Measurements from ENCODE around the gene VWA3A.
A peak's percentile ranks its signal among the peaks of the same experiment; 100 is the strongest.

VWA3A gene

GRCh38 chr16:22204091-22204655 is 111.8 kb downstream of the VWA3A start:
- peaks cover 29% of the 10 kb centered on the region for H3F3A ChIP-seq (ENCODE audit: insufficient read depth, low read length)
- H3K79me2 ChIP-seq (ENCODE audit: low read length), result peaks cover 29% of the 10 kb centered on the region
- no peaks in the 10 kb centered on the region for H3K9me2 ChIP-seq (replicated peaks; ENCODE audit: insufficient read depth, low read length)
- no peak overlapping the region for H3K27ac ChIP-seq (ENCODE audit: low read length)
- no peak overlapping the region for H3K4me2 ChIP-seq (ENCODE audit: low read depth, low read length)
- no peak overlapping the region for H3K4me3 ChIP-seq (ENCODE audit: low read length)
- H2AFZ ChIP-seq (ENCODE audit: low read length), result no peak overlapping the region
- H3K27me3 ChIP-seq (replicated peaks; ENCODE audit: insufficient read depth, low read length), result no peaks in the 10 kb centered on the region
- TF ChIP-seq EZH2 (optimal IDR thresholded peaks at IDR 0.05; ENCODE audit: low read depth, low read length), result no peak
- no peak for TF ChIP-seq EZH2phosphoT487 (IDR thresholded peaks at IDR 0.05; ENCODE audit: low read length)
- TF ChIP-seq, protein P1, sequence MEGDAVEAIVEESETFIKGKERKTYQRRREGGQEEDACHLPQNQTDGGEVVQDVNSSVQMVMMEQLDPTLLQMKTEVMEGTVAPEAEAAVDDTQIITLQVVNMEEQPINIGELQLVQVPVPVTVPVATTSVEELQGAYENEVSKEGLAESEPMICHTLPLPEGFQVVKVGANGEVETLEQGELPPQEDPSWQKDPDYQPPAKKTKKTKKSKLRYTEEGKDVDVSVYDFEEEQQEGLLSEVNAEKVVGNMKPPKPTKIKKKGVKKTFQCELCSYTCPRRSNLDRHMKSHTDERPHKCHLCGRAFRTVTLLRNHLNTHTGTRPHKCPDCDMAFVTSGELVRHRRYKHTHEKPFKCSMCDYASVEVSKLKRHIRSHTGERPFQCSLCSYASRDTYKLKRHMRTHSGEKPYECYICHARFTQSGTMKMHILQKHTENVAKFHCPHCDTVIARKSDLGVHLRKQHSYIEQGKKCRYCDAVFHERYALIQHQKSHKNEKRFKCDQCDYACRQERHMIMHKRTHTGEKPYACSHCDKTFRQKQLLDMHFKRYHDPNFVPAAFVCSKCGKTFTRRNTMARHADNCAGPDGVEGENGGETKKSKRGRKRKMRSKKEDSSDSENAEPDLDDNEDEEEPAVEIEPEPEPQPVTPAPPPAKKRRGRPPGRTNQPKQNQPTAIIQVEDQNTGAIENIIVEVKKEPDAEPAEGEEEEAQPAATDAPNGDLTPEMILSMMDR (IDR thresholded peaks at IDR 0.05; ENCODE audit: low read length), result no peak
- no peaks in the 10 kb centered on the region for H4K20me1 ChIP-seq (ENCODE audit: insufficient read depth, low read length)
- no peak for DNase-seq
- H3K4me1 ChIP-seq (ENCODE audit: low read length), result peaks cover 32% of the 10 kb centered on the region
- no peaks in the 10 kb centered on the region for H3K9me3 ChIP-seq (replicated peaks; ENCODE audit: insufficient read depth, low read length)
- no peak overlapping the region for H3K9ac ChIP-seq (ENCODE audit: low read length)
- H3K36me3 ChIP-seq (replicated peaks; ENCODE audit: insufficient read depth, low read length), result no peaks in the 10 kb centered on the region

DNA sequence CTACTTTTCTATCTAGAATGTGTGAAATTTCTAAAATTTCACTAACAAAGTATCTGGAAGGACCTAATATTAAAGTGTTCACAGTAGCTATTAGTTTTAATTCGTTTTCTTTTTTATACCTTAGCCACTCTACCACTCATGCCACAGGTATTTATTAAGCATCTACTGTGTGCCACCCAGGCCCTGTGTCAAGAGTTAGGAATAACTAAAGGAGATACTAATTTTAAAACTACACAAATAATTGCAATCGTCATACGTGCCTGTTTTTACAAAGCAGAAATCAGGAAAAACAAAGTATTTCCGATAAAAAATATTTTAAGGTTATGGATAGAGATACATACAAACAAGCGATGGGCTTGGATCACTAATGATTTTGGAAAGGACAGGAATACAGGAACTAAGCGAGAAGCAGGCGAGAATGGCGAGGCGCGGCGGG is 113.3 kb downstream of the VWA3A start:
- Histone ChIP-seq H3K27ac (ENCODE audit: low read length) (peak overlapping the region; percentile 42; the same call in 1 of the 2 replicates), H3K4me2 (ENCODE audit: low read depth, low read length) (peak overlapping the region; percentile 74), H3F3A (ENCODE audit: insufficient read depth, low read length) (peaks cover 16% of the 10 kb centered on the region), H2AFZ (ENCODE audit: low read length) (peak overlapping the region; percentile 59), H3K4me3 (ENCODE audit: low read length) (peak overlapping the region; percentile 41), H3K4me1 (ENCODE audit: low read length) (peaks cover 30% of the 10 kb centered on the region), H3K27me3 (replicated peaks; ENCODE audit: insufficient read depth, low read length) (no peaks in the 10 kb centered on the region), H3K9ac (ENCODE audit: low read length) (peak overlapping the region; percentile 48), H3K9me3 (replicated peaks; ENCODE audit: insufficient read depth, low read length) (no peaks in the 10 kb centered on the region), H4K20me1 (ENCODE audit: insufficient read depth, low read length) (no peaks in the 10 kb centered on the region), H3K9me2 (replicated peaks; ENCODE audit: insufficient read depth, low read length) (no peaks in the 10 kb centered on the region), H3K36me3 (replicated peaks; ENCODE audit: insufficient read depth, low read length) (no peaks in the 10 kb centered on the region), H3K79me2 (ENCODE audit: low read length) (peaks cover 44% of the 10 kb centered on the region)
- TF ChIP-seq, protein P1 (IDR thresholded peaks at IDR 0.05; ENCODE audit: low read length), result no peak
- TF ChIP-seq EZH2phosphoT487 (IDR thresholded peaks at IDR 0.05; ENCODE audit: low read length), result no peak
- TF ChIP-seq EZH2 (optimal IDR thresholded peaks at IDR 0.05; ENCODE audit: low read depth, low read length), result no peak
- no peak for DNase-seq

- peaks cover 11% of the 10 kb centered on the region for H3F3A ChIP-seq (ENCODE audit: insufficient read depth, low read length)
- TF ChIP-seq EZH2phosphoT487 (IDR thresholded peaks at IDR 0.05; ENCODE audit: low read length), result no peak
- TF ChIP-seq, protein P1 (IDR thresholded peaks at IDR 0.05; ENCODE audit: low read length), result peak; percentile 67
- no peaks in the 10 kb centered on the region for H3K36me3 ChIP-seq (replicated peaks; ENCODE audit: insufficient read depth, low read length)
- H3K4me2 ChIP-seq (ENCODE audit: low read depth, low read length), result peak within 1 kb of the TSS; percentile 74
- H3K27me3 ChIP-seq (replicated peaks; ENCODE audit: insufficient read depth, low read length), result no peaks in the 10 kb centered on the region
- peak; percentile 94 for DNase-seq
- H3K9me3 ChIP-seq (replicated peaks; ENCODE audit: insufficient read depth, low read length), result no peaks in the 10 kb centered on the region
- peak within 1 kb of the TSS; percentile 77 for H3K9ac ChIP-seq (ENCODE audit: low read length)
- peaks cover 30% of the 10 kb centered on the region for H3K4me1 ChIP-seq (ENCODE audit: low read length)
- peak within 1 kb of the TSS; percentile 77 for H2AFZ ChIP-seq (ENCODE audit: low read length)
- H3K79me2 ChIP-seq (ENCODE audit: low read length), result peaks cover 50% of the 10 kb centered on the region
- H3K4me3 ChIP-seq (ENCODE audit: low read length), result peak within 1 kb of the TSS; percentile 95
- peak within 1 kb of the TSS; percentile 47; the same call in 1 of the 2 replicates for H3K27ac ChIP-seq (ENCODE audit: low read length)
- no peaks in the 10 kb centered on the region for H3K9me2 ChIP-seq (replicated peaks; ENCODE audit: insufficient read depth, low read length)
- no peaks in the 10 kb centered on the region for H4K20me1 ChIP-seq (ENCODE audit: insufficient read depth, low read length)
Observed at GRCh38 chr16:22206013-22206841, 113.9 kb downstream of the VWA3A start, which contains the start of gene EEF2K. Gene EEF2K (plus strand): TSS chr16:22206278. CDS start chr16:22225730, 19,452 bp downstream.

All from MM.1S (cell line).